ENCODE results near the gene USP38. TPM values are rescaled to one million over a fixed set of nuclear protein-coding genes. Genes with fewer than 3 reads are reported as not detected.
"Not testable (repeated sequence)": the region's sequence is repeated elsewhere in the genome, so short reads cannot be mapped to it uniquely, and the experiment has no call there.

The USP38 gene
- polyA plus RNA-seq (2012; ENCODE audit: insufficient read depth, insufficient read length, low read depth): 16.2 TPM

- Histone ChIP-seq H3K9me3 (no peaks in the 10 kb centered on the region), H3K36me3 (peaks cover 5% of the 10 kb centered on the region), H3K4me3 (ENCODE audit: low read depth, low read length) (peak within 1 kb of the TSS; percentile 77), H3K4me1 (no peaks in the 10 kb centered on the region; the same call in 1 of the 2 replicates), H3K27me3 (no peaks in the 10 kb centered on the region)
- peak; percentile 96 for DNase-seq
- TF ChIP-seq CTCF (IDR thresholded peaks at IDR 0.05; ENCODE audit: low read depth, low read length): peak; percentile 7; the same call in 1 of the 2 replicates
Measured at GRCh38 chr4:143184503-143185252, at the start of gene USP38. TSS of gene USP38 (plus strand) at chr4:143184917. CDS start at chr4:143185451, 534 bp downstream.

GRCh38 chr4:143135358-143135757, 49.4 kb upstream of the USP38 start:
- DNase-seq: no peak
- no peak for TF ChIP-seq CTCF (IDR thresholded peaks at IDR 0.05; ENCODE audit: low read depth, low read length)
- H3K4me1 ChIP-seq: no peaks in the 10 kb centered on the region
- no peaks in the 10 kb centered on the region for H3K36me3 ChIP-seq
- H3K4me3 ChIP-seq (ENCODE audit: low read depth, low read length): no peak overlapping the region
- no peaks in the 10 kb centered on the region for H3K9me3 ChIP-seq
- no peaks in the 10 kb centered on the region for H3K27me3 ChIP-seq

- TF ChIP-seq CTCF (IDR thresholded peaks at IDR 0.05; ENCODE audit: low read depth, low read length): no peak
- Histone ChIP-seq H3K4me1 (no peaks in the 10 kb centered on the region), H3K36me3 (no peaks in the 10 kb centered on the region), H3K9me3 (no peaks in the 10 kb centered on the region), H3K27me3 (no peaks in the 10 kb centered on the region; the same call in 1 of the 2 replicates), H3K4me3 (ENCODE audit: low read depth, low read length) (no peak overlapping the region)
- DNase-seq: no peak
Measured at GRCh38 chr4:143140696-143141095, 44.0 kb upstream of the USP38 start.

GRCh38 chr4:143148521-143148920, 36.2 kb upstream of the USP38 start:
- no peaks in the 10 kb centered on the region for H3K4me1 ChIP-seq
- H3K27me3 ChIP-seq: no peaks in the 10 kb centered on the region
- no peaks in the 10 kb centered on the region for H3K36me3 ChIP-seq
- H3K9me3 ChIP-seq: no peaks in the 10 kb centered on the region
- H3K4me3 ChIP-seq (ENCODE audit: low read depth, low read length): no peak overlapping the region
- TF ChIP-seq CTCF (IDR thresholded peaks at IDR 0.05; ENCODE audit: low read depth, low read length): no peak
- DNase-seq: no peak

GRCh38 chr4:143156853-143157252, 27.9 kb upstream of the USP38 start:
- Histone ChIP-seq H3K4me1 (no peaks in the 10 kb centered on the region), H3K9me3 (no peaks in the 10 kb centered on the region), H3K36me3 (no peaks in the 10 kb centered on the region), H3K27me3 (no peaks in the 10 kb centered on the region), H3K4me3 (ENCODE audit: low read depth, low read length) (no peak overlapping the region)
- no peak for TF ChIP-seq CTCF (IDR thresholded peaks at IDR 0.05; ENCODE audit: low read depth, low read length)
- no peak for DNase-seq

- no peaks in the 10 kb centered on the region for H3K36me3 ChIP-seq
- H3K27me3 ChIP-seq: no peaks in the 10 kb centered on the region
- H3K4me3 ChIP-seq (ENCODE audit: low read depth, low read length): no peak overlapping the region
- DNase-seq: no peak
- H3K4me1 ChIP-seq: no peaks in the 10 kb centered on the region
- H3K9me3 ChIP-seq: no peaks in the 10 kb centered on the region
- no peak for TF ChIP-seq CTCF (IDR thresholded peaks at IDR 0.05; ENCODE audit: low read depth, low read length)
Measured at GRCh38 chr4:143163614-143164013, 21.1 kb upstream of the USP38 start.

GRCh38 chr4:143166722-143167121, 18.0 kb upstream of the USP38 start:
- H3K4me3 ChIP-seq (ENCODE audit: low read depth, low read length); H3K27me3 ChIP-seq; H3K36me3 ChIP-seq; H3K4me1 ChIP-seq; H3K9me3 ChIP-seq: not testable (repeated sequence)
- DNase-seq: peak; percentile 12
